Posterior vena cava (tissue), 2 donors: ENCODE results near the gene GINS1. TPM values are rescaled to one million over a fixed set of nuclear protein-coding genes. Genes with fewer than 3 reads are reported as not detected.

Experiments
- DNase-seq: peaks from one replicate; pipeline ENCODE4 v3.0.0-alpha.2; 2020; ENCODE audit warnings: low spot score
- intact Hi-C, 2 donors: fragments of 100-400 bp; cut with DNase I; formaldehyde crosslinking; loops; one replicate each; pipeline versions ENCODE4 v1.14.1 to v1.14.2; 2022 to 2023
- total RNA-seq, 2 donors: library from RNA; stranded (reverse); fragmentation: NEBNext Ultra II Directional; extraction: Animal tissue kit (Norgen Biotek cat#: 25700); gene quantifications; one replicate each; pipeline ENCODE4 v1.2.1, GENCODE V29; 2021
- donor health status: DM: yes; HTN: yes; CAD: no.
- donor health status: DM: yes; HTN: yes; CAD: no.

The GINS1 gene
- total RNA-seq, 2 donors from 2014 or later: 0.69 to 0.81 TPM

DNA sequence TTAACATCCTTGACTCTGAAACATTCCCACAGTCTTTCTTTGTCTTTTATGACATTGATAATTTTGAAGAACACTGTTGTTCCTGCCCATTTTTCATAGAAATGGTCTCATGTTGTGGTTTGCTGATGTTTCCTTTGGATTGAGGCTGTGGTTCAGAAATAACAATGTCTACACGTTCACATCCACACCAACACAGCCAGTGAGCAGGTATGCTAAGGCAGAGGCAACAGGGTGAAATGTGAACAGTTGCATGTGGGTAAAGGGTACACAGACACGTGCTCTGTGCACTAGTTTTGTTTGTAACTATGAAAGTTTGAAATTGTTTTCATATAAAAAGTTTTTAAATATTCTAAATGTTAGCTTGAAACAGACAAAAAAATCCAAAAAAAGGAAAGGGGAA is 78.4 kb downstream of the GINS1 start:
- no peak for DNase-seq
- intact Hi-C loops: no loop called here

- intact Hi-C loops: no loop called here
Measured at GRCh38 chr20:25486377-25486776, 78.9 kb downstream of the GINS1 start.

GRCh38 chr20:25487306-25487705 is 79.8 kb downstream of the GINS1 start:
- intact Hi-C loops: no loop called here

More at GRCh38 chr20:25486377-25486776, 78.9 kb downstream of the GINS1 start:
- DNase-seq: no peak

GRCh38 chr20:25487975-25488374 is 80.5 kb downstream of the GINS1 start:
- intact Hi-C loops: no loop called here
- DNase-seq: no peak

More at GRCh38 chr20:25487306-25487705, 79.8 kb downstream of the GINS1 start:
- DNase-seq: no peak

DNA sequence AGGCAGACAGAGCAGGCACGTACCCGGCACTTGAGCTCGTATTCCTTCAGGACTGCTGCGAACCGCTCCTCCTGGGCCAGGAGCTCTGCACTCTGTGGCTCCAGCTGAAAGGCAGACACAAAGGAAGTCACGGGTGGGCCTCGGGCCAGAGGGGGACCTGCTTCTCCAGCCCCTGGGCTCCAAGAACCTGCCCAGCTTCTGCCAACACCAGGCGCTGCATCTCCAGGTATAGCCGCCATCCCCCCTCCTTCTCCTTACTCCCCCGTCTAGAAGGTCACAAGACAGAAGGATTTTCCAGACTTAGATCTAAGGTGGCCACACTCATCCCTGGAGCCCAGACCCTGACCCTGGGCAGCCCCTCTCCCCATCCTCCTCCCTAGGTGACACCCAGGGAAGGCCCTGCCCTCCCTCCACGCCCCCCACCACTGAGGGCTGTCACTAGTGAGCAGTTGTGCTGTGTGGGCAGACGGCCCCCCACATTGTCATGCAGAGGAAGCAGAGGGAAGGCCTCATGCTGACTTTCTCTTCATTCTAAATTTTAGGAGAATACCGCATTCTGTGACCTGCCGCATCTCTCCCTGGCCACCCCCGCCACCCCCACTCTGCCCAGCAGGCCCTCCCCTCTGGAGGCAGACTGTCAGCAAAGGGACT is 81.9 kb downstream of the GINS1 start:
- intact Hi-C loops: no loop called here
- DNase-seq: no peak

DNA sequence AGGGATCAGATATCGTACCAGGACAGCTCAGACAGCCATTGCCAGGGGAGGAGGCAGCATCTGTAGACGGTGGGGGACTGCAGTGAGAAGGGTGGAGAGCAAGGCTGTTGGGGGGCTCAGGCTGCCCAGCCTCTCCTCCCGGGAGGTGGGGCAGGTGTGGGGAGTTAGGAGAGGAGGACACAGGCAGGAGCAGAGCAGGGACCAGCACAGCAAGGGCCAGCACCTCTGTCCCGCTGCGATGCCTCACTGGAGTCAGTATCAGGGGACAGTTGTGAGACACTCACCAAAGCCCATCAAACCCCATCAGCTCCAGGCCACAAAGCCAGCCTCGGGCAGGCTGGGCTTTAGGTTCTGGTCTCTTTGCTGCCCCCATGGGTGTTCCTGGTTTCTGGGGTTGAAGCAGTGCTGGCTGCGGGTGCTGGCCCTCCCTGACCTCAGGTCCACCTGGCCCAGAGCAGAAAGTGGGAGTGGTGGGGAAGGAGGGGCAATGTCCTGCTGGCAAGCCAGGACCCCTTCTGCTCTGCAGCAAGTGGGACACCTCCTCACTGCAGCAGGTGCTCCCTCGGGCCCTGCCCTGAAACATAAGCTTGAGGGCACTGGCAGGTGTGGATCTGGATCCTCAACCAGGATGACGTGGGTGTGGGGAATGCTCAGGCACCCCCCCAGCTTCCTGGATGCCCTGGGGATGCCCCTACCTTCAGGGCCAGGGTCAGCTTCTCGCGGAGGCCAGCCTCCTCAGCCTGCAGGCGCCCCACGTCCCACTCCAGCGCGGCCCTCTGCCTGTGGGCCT is 83.4 kb downstream of the GINS1 start:
- intact Hi-C loops: loop anchor here in 1 of 2 donors (5.0 kb wide), 1 partner anchor 801 kb away; no protein-coding TSS in a partner anchor

GRCh38 chr20:25491446-25492038 is 84.1 kb downstream of the GINS1 start:
- intact Hi-C loops: loop anchor here in 1 of 2 donors (5.0 kb wide), 1 partner anchor 801 kb away; no protein-coding TSS in a partner anchor
- no peak for DNase-seq

More for the DNA sequence above, 83.4 kb downstream of the GINS1 start:
- DNase-seq: no peak

DNA sequence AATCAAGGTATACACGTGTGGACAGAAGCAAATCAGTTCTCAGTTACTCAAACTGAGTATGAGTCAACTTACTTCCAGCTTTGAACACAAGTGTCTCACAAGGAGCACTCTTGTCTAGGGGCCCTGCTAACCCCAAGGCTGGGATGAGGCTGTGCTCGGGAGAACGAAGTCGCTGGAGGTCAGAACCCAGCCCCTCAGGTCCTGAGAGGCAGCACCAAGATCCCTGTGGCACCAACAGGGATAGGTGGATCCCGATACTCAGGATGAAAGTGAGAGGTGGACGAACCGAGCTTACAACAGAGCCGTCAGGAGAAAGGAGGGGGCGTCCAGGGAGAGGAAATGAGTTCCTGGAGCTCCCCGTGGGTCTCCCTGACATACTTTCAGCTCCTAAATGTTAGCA is 85.7 kb downstream of the GINS1 start:
- intact Hi-C loops: loop anchor here in 1 of 2 donors (5.0 kb wide), 1 partner anchor 799 kb away; no protein-coding TSS in a partner anchor
- DNase-seq: no peak

GRCh38 chr20:25493748-25494505 is 86.5 kb downstream of the GINS1 start:
- no peak for DNase-seq
- intact Hi-C loops: loop anchor here in 1 of 2 donors (5.0 kb wide), 1 partner anchor 798 kb away; no protein-coding TSS in a partner anchor

DNA sequence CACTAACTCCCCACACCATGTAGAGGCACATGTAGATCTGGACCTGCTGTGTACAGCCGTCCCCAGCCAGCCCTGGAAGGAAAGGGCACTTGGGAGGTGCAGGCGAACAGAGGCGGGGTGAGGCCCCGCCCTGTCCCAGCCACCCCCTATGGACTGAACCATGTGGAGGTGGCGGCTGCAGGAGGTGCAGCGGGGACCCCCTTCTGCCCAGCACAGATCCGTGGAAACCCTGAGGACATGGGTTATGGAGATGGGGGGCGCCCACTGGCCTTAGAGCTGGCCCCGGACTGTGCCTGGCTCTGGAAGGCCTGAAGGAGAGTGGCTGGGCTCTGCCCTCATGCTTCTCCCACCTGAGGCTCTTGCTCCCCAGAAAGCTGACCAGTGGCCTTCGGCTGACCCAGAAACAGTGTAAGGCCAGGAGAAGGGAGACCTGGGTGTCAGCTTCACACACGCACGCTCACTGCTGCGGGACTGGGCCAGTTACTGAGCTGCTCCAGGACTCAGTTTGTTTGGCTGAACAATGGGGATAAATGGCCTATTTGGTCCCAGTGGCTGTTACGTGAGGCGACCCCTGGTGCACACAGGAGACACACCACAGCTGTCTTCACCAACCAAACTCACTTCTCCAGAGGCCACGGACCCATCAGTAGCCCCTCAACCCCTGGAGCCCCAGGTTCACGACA is 87.2 kb downstream of the GINS1 start:
- intact Hi-C loops: loop anchor here in 1 of 2 donors (5.0 kb wide), 1 partner anchor 798 kb away; no protein-coding TSS in a partner anchor
- DNase-seq: no peak

DNA sequence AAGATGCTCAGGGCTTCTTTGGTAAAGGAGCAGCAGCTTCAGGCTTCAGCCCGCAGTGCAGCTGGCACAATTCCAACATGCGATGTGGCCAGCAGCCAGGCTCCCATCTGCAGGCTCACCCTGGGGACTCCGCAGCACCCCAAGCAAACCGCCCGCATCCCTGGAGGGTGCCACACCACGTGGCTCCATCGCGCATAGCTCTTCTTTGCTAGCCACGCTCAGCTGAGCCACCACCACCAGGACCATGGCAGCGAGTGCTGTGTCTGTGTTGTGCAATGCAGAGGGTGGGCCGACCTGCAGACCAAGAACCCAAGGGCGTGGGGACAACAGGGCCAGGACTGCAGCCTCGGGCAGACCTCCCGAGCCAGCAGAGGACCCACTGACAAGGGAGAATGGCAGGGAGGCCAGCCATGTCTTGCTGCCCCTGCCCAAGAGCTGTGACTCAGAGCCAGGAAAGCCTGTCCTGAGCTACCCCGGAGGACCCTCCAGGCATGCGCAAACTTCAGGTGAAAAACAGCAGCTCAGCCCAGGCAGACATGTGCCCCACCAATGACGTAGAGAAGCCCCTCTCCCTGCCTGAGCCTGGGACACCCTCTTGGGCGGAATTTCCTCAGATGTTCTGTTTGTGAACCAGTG is 87.8 kb downstream of the GINS1 start:
- intact Hi-C loops: no loop called here
- peak; percentile 14 for DNase-seq

DNA sequence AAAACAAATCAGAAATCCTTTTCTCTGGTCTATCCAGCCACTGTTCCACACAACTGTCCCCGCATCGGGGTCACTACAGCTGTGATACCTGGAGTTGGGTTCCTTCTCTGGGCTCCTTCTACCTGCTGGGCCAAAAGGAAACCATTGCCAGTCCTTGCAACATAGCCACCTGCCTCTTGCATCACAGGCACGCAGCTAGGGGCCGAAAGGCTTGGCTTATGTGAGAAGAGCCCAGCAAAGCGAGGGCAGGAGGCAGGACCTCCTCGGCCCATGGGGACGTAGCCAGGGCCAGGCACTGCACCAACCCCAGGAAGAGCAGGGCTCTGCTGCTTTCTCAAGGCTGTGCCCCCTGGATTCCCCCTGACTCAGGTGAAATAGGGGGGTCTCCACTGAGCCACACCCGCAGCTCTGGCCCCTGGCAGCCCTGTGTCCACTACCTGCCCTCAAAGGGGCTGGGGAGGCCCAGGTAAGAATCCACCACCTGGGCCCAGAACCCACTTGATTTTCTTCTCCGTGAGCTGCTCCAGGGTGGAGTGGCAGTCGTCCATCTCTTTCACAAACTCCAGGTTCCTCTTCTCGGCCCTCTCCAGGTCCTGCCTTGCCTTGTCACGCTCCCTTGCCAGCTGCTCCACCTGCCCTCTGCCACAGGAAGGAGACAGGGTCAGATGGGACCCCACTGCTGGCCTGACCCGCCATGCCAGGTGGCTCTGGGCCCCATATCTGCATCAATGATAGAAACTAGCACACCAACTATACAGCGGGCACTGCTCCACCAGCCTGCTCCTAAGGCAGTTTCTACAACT is 88.9 kb downstream of the GINS1 start:
- intact Hi-C loops: no loop called here
- DNase-seq: peak; percentile 62

DNA sequence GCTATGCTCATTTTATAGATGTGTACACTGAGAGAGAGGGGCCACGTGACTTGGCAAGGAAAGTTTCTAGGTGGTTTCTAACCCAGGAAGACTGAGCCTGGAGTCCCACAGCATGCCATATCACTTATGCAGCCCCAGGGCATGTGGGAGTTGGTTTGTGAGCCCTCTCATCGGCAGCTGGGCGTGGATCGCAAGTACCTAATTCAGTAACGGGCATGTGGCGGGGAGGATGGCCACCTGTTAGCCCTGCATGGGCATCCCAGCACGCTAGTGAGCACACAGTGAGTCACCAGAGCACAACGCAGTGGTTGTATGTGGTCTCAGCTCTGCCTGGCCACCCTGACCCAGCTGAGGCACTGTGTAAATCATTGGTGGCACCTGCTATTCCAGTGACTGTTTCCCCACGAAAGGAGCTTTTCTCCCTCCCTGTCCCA is 89.5 kb downstream of the GINS1 start:
- DNase-seq: peak; percentile 59
- intact Hi-C loops: no loop called here

DNA sequence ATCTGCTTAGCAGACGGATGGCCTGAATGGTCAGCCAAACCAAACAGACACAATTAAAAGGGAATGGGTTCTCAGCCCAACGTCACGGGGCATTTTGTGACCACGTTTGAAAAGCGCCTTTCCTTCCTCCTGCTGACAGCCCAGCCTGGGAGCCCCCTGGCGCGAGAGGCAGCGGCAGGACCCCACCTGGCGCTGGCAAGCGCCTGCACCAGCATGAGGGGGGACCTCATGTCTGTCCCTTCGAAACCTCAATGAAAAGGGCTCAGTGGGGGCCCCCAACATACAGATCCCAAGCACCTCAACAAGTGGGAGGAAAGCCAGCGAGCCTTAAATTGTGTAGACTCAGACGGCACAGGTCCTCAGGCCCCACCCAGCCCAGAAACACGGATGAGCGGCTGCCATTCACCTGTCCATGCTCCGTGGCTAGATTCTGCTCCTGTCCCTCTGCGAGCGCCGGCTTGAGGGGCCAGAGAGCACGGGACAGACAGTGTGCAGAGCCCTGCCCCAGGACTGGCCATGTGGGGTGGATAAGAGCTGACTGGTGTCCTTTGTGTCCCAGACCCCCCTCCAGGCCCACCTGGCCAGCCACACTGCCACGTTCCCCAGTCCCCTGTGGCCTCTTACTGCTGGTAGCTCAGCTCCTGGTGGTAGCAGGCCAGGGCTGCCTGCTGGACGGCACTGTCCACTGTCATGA is 90.3 kb downstream of the GINS1 start:
- DNase-seq: peak; percentile 56
- intact Hi-C loops: no loop called here
